ENCODE data around the gene RREB1.
A peak's percentile ranks its signal among the peaks of the same experiment; 100 is the strongest.

Gene RREB1

DNA sequence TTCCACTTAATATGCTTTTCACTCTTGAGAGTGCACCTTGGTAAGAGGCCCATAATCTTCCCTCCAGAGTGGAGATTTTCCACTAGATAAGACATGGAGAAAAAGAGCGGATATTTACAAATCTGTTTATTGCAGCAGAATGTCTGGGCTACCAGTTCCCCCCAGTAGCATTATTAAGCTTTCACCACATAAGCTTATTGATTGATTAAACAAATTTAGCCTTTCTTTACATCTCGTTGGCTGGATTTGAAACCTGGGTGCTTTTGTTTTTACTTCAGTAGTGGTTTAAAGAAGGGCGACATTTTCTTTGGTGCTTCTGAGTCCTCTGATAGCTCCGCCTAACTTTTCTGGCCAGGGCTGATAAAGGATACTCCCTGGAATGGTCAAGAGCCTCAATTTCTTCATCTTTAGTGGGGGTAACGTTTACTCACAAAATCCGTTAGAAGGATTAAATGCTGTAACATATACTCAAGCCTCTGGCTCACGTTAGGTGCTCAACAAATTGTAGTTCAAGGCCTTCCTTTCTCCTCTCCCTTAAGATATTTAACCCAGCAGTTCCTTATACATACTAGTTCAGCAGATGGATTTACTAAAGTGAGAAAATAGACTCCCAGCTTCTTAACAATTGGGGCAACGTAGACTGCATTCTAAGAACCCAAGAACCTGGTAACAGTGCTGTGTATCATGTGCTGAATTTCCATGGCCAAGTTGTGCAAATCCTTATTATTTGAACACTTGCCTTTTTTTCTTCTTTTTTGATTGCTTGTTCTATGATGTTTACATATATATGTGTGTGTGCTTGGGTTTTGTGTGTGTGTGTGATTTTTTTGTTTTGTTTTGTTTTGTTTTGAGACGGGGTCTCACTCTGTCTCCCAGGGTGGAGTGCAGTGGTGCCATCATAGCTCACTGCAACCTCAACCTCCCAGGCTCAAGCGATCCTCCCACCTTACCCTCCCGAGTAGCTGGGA is 91.4 kb downstream of the RREB1 start:
- DNase-seq = no peak

GRCh38 chr6:7200598-7201443 is 93.1 kb downstream of the RREB1 start:
- no peak for DNase-seq

DNA sequence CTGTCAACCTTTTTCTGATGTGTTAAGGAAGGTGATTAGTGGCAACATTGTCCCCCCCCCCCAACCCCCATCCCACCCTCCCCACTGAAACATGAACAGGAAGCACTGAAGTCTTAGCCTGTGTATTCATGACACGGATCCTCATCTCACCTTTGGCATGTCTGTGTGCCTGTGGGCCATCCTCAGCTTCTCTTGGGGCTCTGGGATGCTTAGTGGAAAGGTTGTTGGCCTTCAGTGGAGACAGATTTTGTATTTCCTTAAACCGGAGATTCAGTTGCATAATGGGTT is 93.6 kb downstream of the RREB1 start:
- no peak for DNase-seq

DNA sequence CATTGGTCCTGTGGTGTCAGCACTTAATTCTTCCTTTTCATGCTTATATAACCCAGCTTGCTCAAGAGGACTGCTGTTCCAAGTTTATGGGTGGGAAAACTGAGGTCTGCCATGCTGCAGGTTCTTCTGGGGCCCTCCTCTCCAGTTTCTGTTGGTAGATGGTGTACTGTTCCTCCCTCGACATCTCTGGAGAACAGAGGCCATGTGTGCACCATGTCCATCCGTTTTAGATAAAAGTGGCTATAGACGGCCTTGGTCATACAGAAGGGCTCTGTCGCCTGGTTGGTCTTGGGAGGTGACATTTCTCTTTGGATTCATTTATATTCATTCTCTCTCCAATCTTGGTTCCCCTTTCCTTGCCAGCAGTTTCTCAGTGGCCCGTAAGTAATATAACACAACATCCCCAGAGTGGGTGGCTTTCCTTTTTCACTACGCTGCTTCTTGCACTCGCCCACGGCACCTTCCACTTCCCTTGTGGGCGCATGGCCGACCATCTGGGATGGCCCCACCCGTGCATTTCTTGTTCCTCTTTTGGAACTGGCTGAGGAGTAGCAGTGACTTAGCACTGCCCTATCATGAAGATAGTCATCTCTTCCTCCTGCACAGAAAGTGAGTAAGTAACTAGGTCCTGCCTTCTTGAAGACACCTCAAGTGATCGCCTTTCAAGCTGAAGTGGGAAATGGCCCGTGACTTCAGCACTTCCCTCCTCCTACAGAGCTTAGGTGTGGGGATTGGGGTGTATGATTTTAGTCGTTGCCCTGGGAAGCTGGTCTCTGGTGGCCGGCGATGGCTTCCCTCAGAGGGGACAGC is 94.2 kb downstream of the RREB1 start:
- no peak for DNase-seq

GRCh38 chr6:7202950-7203349 is 95.2 kb downstream of the RREB1 start:
- no peak for DNase-seq

GRCh38 chr6:7203939-7204338 is 96.2 kb downstream of the RREB1 start:
- DNase-seq = no peak

DNA sequence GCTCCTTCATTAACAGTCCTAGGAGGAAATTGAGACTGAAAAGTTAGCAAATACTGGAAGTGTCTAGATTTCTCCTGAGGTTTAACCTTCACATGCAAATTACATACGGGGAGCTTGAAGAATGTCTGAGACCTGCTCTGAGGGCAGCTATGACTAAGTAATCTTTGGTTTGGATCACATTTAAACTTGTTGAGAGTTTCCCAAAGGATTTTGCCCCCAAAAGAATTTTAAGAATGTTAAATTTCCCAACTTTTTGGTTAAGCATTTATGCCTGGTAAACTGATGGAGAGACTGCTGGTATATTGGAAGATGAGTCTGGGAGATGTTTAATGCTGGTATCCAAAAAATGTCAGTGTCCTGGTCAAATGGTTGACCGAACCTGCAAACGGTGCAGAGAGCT is 97.0 kb downstream of the RREB1 start:
- DNase-seq = no peak

DNA sequence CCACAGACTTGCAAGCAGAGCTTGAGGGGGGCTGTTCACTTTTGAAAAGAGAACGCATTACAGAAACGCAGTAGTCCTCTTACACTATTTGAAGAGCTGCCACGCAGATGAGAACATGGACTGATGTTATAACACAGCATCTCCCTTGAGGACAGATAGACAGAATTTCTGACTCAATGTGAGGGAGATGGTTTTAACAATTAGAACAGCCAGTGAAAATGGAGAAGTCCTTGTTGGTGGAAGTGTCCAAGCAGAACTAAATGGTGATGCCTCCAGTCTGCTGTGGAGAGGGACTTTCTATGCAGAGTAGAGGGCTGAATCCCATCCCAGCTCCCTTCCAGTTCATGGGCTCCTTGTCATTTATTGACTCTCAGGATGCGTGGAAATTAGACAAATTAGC is 100.0 kb downstream of the RREB1 start:
- no peak for DNase-seq

- no peak for DNase-seq
Observed at GRCh38 chr6:7213416-7213815, 105.7 kb downstream of the RREB1 start.

GRCh38 chr6:7214468-7214867 is 106.7 kb downstream of the RREB1 start:
- no peak for DNase-seq

DNA sequence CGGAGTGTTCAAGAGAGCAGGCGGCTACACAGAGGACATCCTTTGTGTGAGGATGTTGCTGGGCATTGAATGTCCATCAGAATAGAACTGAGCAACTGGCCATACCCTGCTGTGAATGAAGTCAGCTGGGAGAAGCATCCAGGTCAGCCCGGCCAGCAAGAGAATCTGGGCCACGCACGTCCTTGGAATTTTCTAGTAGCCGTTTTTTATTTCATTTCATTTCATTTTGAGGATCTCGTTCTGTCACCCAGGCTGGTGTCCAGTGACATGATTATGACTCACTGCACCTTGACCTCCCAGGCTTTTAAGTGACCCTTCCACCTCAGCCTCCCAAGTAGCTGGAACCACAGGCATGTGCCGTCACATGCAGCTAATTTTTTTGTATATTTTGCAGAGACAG is 107.4 kb downstream of the RREB1 start:
- DNase-seq = peak; percentile 74

- no peak for DNase-seq
Observed at GRCh38 chr6:7215798-7216231, 108.1 kb downstream of the RREB1 start.

GRCh38 chr6:7216941-7217621 is 109.3 kb downstream of the RREB1 start:
- no peak for DNase-seq

GRCh38 chr6:7218406-7218988 is 110.7 kb downstream of the RREB1 start:
- DNase-seq = peak; percentile 26

DNA sequence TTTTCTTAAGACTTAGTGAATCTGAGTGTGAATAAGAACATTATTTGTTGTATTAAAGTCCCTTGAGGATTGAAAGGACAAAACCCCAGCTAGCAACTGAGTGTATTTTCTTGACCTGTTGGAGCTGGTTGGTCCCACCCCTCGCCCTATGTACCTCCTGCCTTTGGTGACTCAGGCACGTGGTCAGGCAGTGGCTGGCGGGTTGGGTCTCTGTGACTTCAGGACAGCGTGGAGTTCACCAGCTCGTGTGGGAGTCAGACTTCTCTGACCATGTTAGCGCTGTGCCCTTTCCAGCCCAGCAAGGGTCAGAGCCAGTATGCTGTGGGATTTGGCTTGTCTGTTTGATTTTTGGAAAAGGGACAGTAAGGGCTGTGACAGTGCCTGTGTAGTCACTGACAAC is 111.5 kb downstream of the RREB1 start:
- DNase-seq = no peak

GRCh38 chr6:7222197-7222596 is 114.4 kb downstream of the RREB1 start:
- no peak for DNase-seq

DNA sequence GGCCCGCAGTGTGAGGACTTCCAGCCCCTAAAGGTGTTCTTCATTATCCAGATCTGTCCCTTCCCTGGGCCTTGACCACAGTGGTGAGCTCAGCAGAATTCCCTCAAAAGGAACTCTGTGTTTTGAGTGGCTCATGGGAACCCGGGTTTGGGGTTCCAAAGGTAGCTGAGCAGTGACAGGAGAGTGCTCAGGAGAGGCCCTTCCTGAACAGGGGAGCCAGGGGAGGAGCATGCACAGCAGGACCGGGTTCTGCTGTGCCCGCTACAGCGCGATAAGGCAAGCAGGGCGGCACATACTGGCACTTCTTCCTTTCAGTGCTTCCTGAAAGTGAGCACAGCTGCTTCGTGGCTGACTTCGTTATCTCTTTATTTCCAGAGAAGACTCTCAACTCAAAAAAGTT is 117.0 kb downstream of the RREB1 start:
- DNase-seq = no peak

- no peak for DNase-seq
Observed at GRCh38 chr6:7228662-7229375, 121.1 kb downstream of the RREB1 start.

DNA sequence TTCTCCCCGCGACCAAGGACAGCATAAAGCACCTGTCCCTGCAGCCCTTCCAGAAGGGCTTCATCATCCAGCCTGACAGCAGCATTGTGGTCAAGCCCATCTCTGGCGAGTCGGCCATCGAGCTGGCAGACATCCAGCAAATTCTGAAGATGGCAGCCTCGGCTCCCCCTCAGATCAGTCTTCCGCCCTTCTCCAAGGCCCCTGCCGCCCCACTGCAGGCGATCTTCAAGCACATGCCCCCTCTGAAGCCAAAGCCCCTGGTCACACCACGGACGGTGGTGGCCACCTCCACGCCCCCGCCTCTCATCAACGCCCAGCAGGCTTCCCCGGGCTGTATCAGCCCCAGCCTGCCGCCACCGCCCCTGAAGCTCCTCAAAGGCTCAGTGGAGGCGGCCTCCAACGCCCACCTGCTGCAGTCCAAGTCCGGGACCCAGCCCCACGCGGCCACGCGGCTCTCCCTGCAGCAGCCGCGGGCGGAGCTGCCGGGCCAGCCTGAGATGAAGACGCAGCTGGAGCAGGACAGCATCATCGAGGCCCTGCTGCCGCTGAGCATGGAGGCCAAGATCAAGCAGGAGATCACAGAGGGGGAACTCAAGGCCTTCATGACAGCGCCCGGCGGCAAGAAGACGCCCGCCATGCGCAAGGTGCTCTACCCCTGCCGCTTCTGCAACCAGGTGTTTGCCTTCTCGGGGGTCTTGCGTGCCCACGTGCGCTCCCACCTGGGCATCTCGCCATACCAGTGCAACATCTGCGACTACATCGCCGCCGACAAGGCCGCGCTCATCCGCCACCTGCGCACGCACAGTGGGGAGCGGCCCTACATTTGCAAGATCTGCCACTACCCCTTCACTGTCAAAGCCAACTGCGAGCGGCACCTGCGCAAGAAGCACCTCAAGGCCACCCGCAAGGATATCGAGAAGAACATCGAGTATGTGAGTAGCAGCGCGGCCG is 121.9 kb downstream of the RREB1 start:
- DNase-seq = no peak

DNA sequence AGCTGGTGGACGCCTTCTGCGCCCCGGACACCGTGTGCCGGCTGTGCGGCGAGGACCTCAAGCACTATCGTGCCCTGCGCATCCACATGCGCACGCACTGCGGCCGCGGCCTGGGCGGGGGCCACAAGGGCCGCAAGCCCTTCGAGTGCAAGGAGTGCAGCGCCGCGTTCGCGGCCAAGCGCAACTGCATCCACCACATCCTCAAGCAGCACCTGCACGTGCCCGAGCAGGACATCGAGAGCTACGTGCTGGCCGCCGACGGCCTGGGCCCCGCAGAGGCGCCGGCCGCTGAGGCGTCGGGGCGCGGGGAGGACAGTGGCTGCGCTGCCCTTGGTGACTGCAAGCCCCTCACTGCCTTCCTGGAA is 122.5 kb downstream of the RREB1 start:
- DNase-seq = no peak
